A549 (cell line): ENCODE data around the gene PSMB11. TPM values are rescaled to one million over a fixed set of nuclear protein-coding genes. Genes with fewer than 3 reads are reported as not detected.
A peak's percentile ranks its signal among the peaks of the same experiment; 100 is the strongest.

Source experiments
- ATAC-seq, 2 experiments: fragments of 200-7000 bp in 1 of 2; fragments of >200 bp in 1 of 2; cut with Nextera tagmentation in 1 of 2; cut with Tn5 transposase in 1 of 2; 3 replicates each; pipeline versions ENCODE4 v1.8.0 to v1.9.1; 2018 to 2020; ENCODE audit warnings: mild to moderate bottlenecking in 1 of 2, moderate library complexity in 1 of 2
- CTCF ChIA-PET: fragments of 300-600 bp; sonication (Branson Sonifier 250); formaldehyde crosslinking; extraction: SDS; loops from one replicate; lab custom pipeline; 2021; ENCODE audit warnings: antibody characterized with exemption, inconsistent platforms; lab: Yijun Ruan, JAX
- POLR2A ChIA-PET: fragments of 350-600 bp; formaldehyde crosslinking; extraction: SDS; loops from one replicate; lab custom pipeline; 2021; ENCODE audit warnings: antibody characterized with exemption, inconsistent platforms; lab: Yijun Ruan, JAX
- DNase-seq, 2 experiments: peaks; one replicate each; pipeline versions ENCODE4 v3.0.0 to v3.0.0-alpha.2; 2011 to 2016; ENCODE audit warnings: low read depth in 1 of 2, low spot score in 1 of 2
- FAIRE-seq: peaks from 2 replicates; lab custom pipeline; 2011; peaks lifted over from hg19 to GRCh38; lab: Jason Lieb, UNC
- H3K27ac ChIP-seq, 2 experiments: fragments of >200 bp; sonication (Bioruptor Twin); formaldehyde crosslinking; 3 replicates each; pipeline ENCODE4 v1.5.1; 2016 to 2017
- H3K4me1 ChIP-seq: fragments of >200 bp; sonication (Bioruptor Twin); formaldehyde crosslinking; 3 replicates; pipeline ENCODE4 v1.6.1; 2016
- H3K4me2 ChIP-seq: fragments of >200 bp; sonication (Bioruptor Twin); formaldehyde crosslinking; 3 replicates; pipeline ENCODE4 v1.6.1; 2016
- H3K4me3 ChIP-seq: fragments of >200 bp; sonication (Bioruptor Twin); formaldehyde crosslinking; 3 replicates; pipeline ENCODE4 v1.5.1; 2016
- H3K9me3 ChIP-seq: fragments of >200 bp; sonication (Bioruptor Twin); formaldehyde crosslinking; 3 replicates; pipeline ENCODE4 v1.6.1; 2016
- BHLHE40 ChIP-seq: IDR thresholded peaks from 2 replicates; pipeline ENCODE4 v1.6.1; 2012; ENCODE audit warnings: low read depth, low read length, inconsistent platforms
- CBX8 ChIP-seq: fragments of 200-600 bp; sonication (generic); IDR thresholded peaks from 2 replicates; pipeline ENCODE4 v1.6.1; 2016
- CHD4 ChIP-seq: fragments of 200-600 bp; sonication (generic); IDR thresholded peaks from 2 replicates; pipeline ENCODE4 v1.6.1; 2016; ENCODE audit warnings: antibody characterized with exemption, mild to moderate bottlenecking, borderline replicate concordance
- E2F6 ChIP-seq: IDR thresholded peaks from 2 replicates; pipeline ENCODE4 v1.6.1; 2012; ENCODE audit warnings: low read depth, borderline replicate concordance
- EHF ChIP-seq: fragments of 250-450 bp; sonication (Bioruptor Pico); IDR thresholded peaks from 2 replicates; pipeline ENCODE4 v1.5.0; 2020; ENCODE audit warnings: mild to moderate bottlenecking
- FOSB ChIP-seq: fragments of 250-450 bp; sonication (Bioruptor Pico); IDR thresholded peaks from 2 replicates; pipeline ENCODE4 v1.5.0; 2020; ENCODE audit warnings: mild to moderate bottlenecking, moderate library complexity
- FOSL2 ChIP-seq, 2 experiments: fragments of 450-650 bp in 1 of 2; fragments of >200 bp in 1 of 2; sonication (Bioruptor Twin) in 1 of 2; formaldehyde crosslinking; IDR thresholded peaks; 2 replicates each; pipeline versions ENCODE4 v1.5.0 to v1.6.1; 2016 to 2020; ENCODE audit warnings: mild to moderate bottlenecking in 1 of 2, moderate library complexity in 1 of 2
- FOXS1 ChIP-seq: fragments of 250-450 bp; sonication (Bioruptor Pico); IDR thresholded peaks from 2 replicates; pipeline ENCODE4 v1.5.0; 2020; ENCODE audit warnings: mild to moderate bottlenecking, moderate library complexity
- GATA3 ChIP-seq: IDR thresholded peaks from 2 replicates; pipeline ENCODE4 v1.6.1; 2012; ENCODE audit warnings: borderline replicate concordance
- HDAC2 ChIP-seq: fragments of 200-600 bp; sonication (generic); IDR thresholded peaks from 2 replicates; pipeline ENCODE4 v1.6.1; 2016
- HEYL ChIP-seq: fragments of 250-450 bp; sonication (Bioruptor Pico); IDR thresholded peaks from 2 replicates; pipeline ENCODE4 v1.8.0; 2021; ENCODE audit warnings: mild to moderate bottlenecking, moderate library complexity
- HOXA7 ChIP-seq: fragments of 250-450 bp; sonication (Bioruptor Pico); IDR thresholded peaks from 2 replicates; pipeline ENCODE4 v1.5.0; 2020; ENCODE audit warnings: mild to moderate bottlenecking, moderate library complexity
- HOXB13 ChIP-seq: fragments of 250-450 bp; sonication (Bioruptor Pico); IDR thresholded peaks from 2 replicates; pipeline ENCODE4 v1.5.0; 2020; ENCODE audit warnings: low read depth, mild to moderate bottlenecking, moderate library complexity
- HOXB5 ChIP-seq: fragments of 250-450 bp; sonication (Bioruptor Pico); IDR thresholded peaks from 2 replicates; pipeline ENCODE4 v1.5.0; 2020; ENCODE audit warnings: mild to moderate bottlenecking, moderate library complexity
- JUN ChIP-seq, 2 experiments: fragments of >200 bp; sonication (Bioruptor Twin); formaldehyde crosslinking; IDR thresholded peaks; 2 replicates in 1 of 2; 3 replicates in 1 of 2; pipeline ENCODE4 v1.6.1; 2016 to 2017
- KDM5A ChIP-seq: fragments of 200-600 bp; sonication (generic); IDR thresholded peaks from 2 replicates; pipeline ENCODE4 v1.6.1; 2016; ENCODE audit warnings: antibody characterized with exemption, mild to moderate bottlenecking
- NFE2L2 ChIP-seq: fragments of 150-350 bp; conservative IDR thresholded peaks from 2 replicates; pipeline ENCODE4 v1.6.1; 2014; ENCODE audit warnings: low read length
- PBX3 ChIP-seq: IDR thresholded peaks from 2 replicates; pipeline ENCODE4 v1.6.1; 2012
- PHF8 ChIP-seq: fragments of 200-600 bp; sonication (generic); IDR thresholded peaks from 2 replicates; pipeline ENCODE4 v1.6.1; 2016; ENCODE audit warnings: low read depth, mild to moderate bottlenecking, antibody characterized with exemption, moderate library complexity, borderline replicate concordance
- POLR2A ChIP-seq: IDR thresholded peaks from 2 replicates; pipeline ENCODE4 v1.6.1; 2012; ENCODE audit warnings: mild to moderate bottlenecking, low read length
- POLR2AphosphoS2 ChIP-seq: conservative IDR thresholded peaks from 2 replicates; pipeline ENCODE4 v1.6.1; 2012; ENCODE audit warnings: low read length, improper control_type of control experiment, inconsistent platforms
- RARB ChIP-seq: fragments of 250-450 bp; sonication (Bioruptor Pico); IDR thresholded peaks from 2 replicates; pipeline ENCODE4 v1.8.0; 2021; ENCODE audit warnings: mild to moderate bottlenecking, moderate library complexity
- RNF2 ChIP-seq: fragments of 200-600 bp; sonication (generic); IDR thresholded peaks from 2 replicates; pipeline ENCODE4 v1.6.1; 2016; ENCODE audit warnings: low read depth, mild to moderate bottlenecking, antibody characterized with exemption, moderate library complexity, borderline replicate concordance
- TFCP2L1 ChIP-seq: fragments of 250-450 bp; sonication (Bioruptor Pico); IDR thresholded peaks from 2 replicates; pipeline ENCODE4 v1.5.0; 2021; ENCODE audit warnings: mild to moderate bottlenecking
- ZFP36 ChIP-seq: fragments of 450-650 bp; IDR thresholded peaks from 2 replicates; pipeline ENCODE4 v1.6.1; 2014; ENCODE audit warnings: borderline replicate concordance; ENCODE audit not compliant: partially characterized antibody
- ZSCAN20 ChIP-seq: fragments of 250-450 bp; sonication (Bioruptor Pico); IDR thresholded peaks from 2 replicates; pipeline ENCODE4 v1.8.0; 2022; ENCODE audit warnings: mild to moderate bottlenecking, moderate library complexity
- WGBS: methylation state at CpG from one replicate; pipeline ENCODE4 v1.1.6; 2017; ENCODE audit errors: missing lambda C conversion rate; 5-methylcytosine and 5-hydroxymethylcytosine counted together
- polyA plus RNA-seq, 4 experiments: library from polyadenylated mRNA; depleted of rRNA in 3 of 4; stranded (reverse); fragments of >200 nt; fragmentation: RNase III in 1 of 4; extraction: RNeasy Plus Mini Kit Qiagen cat#74134 plus additional on column Dnase treatment in 1 of 4; gene quantifications; 2 replicates in 3 of 4; 3 replicates in 1 of 4; pipeline ENCODE4 v1.2.3, GENCODE V29; 2011 to 2017
- TF ChIP-seq, protein P1 (sequence below): IDR thresholded peaks from 2 replicates; pipeline ENCODE4 v1.6.1; 2012
- TF ChIP-seq, protein P2 (sequence below): fragments of >200 bp; sonication (Bioruptor Twin); formaldehyde crosslinking; IDR thresholded peaks from 3 replicates; pipeline ENCODE4 v1.5.1; 2016
- TF ChIP-seq, protein P3 (sequence below): fragments of 250-450 bp; sonication (Bioruptor Pico); IDR thresholded peaks from 2 replicates; pipeline ENCODE4 v1.5.0; 2021; ENCODE audit warnings: mild to moderate bottlenecking, moderate library complexity, borderline replicate concordance
- TF ChIP-seq, protein P4 (sequence below): fragments of 250-450 bp; sonication (Bioruptor Pico); IDR thresholded peaks from 2 replicates; pipeline ENCODE4 v1.5.0; 2020; ENCODE audit warnings: low read depth, mild to moderate bottlenecking, moderate library complexity

Gene PSMB11
- polyA plus RNA-seq, 2 of the 4 experiments (the other 2 are of a cell fraction) = not detected

DNA sequence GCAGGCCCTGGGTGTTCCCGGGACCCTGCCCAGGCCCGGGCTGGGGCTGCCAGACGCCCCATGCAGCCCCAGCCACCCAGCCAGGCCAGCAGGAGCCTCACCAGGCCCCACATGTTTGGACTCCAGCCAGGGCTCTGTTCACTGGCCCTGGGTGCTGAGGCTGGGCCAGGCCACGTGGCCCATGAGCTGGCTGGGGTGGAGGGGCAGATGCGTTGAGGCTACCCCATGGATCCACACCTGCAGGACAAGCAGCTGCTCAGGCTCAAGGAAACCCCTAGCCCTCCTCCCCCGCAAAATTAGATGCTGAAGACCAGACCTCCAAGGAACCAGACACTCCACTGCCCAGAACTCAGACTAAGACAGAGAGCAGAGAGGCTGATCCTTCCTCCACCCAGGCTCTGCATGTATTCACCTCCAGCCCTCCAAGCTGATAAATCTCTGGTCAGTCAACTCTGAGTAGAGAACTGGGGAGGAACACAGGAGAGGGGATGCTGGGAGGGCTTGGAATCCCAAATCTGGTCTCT is 13.7 kb downstream of the PSMB11 start:
- Histone ChIP-seq H3K4me3 (no peak overlapping the region), H3K4me2 (peak overlapping the region; percentile 97; the same call in 1 of the 3 replicates), H3K4me1 (peaks cover 21% of the 10 kb centered on the region), H3K9me3 (no peaks in the 10 kb centered on the region), H3K27ac (0 out of 6 replicates have a peak overlapping the region, but pooled peaks of 1 of the 2 experiments have one; percentile 5)
- DNase-seq = no peak
- ChIA-PET POLR2A (no interaction called here), CTCF (interaction anchor here (0.9 to 33.8 kb wide), 26 partner anchors 9 to 499 kb away, joined by 3 to 1206 read pairs (median 6); partner anchors contain the start of genes AJUBA, C14orf119, HAUS4 and PRMT5)
- peak in 1 of 2 experiments; percentile 8; a peak in 3 of 6 replicates for ATAC-seq
- FAIRE-seq = no peak
- 96% methylated on average over 5 of the region's 6 CpGs for WGBS
- TF ChIP-seq FOSL2 (IDR thresholded peaks at IDR 0.05) = no peak
- TF ChIP-seq FOSL2 (CRISPR knock-in tag; IDR thresholded peaks at IDR 0.05) = no peak
- 0 out of 2 replicates have a peak, but pooled peaks have one; percentile 6 for TF ChIP-seq GATA3

GRCh38 chr14:23056145-23056955 is 14.3 kb downstream of the PSMB11 start:
- DNase-seq (peak; percentile 84 to 97), ATAC-seq (peak; percentile 64 to 86), FAIRE-seq (no peak)
- ChIA-PET CTCF (interaction anchor here (0.9 to 33.8 kb wide), 28 partner anchors 9 to 672 kb away, joined by 3 to 1206 read pairs (median 6); partner anchors contain the start of genes AJUBA, C14orf119, HAUS4 and PRMT5), POLR2A (interaction anchor here (1.9 to 2.8 kb wide), 3 partner anchors 50 to 127 kb away, joined by 7 to 20 read pairs (median 13); partner anchors contain the start of gene PRMT5)
- under 1% methylated on average over 17 of the region's 17 CpGs for WGBS
- H3K9me3 ChIP-seq = no peaks in the 10 kb centered on the region
- H3K4me3 ChIP-seq = peak overlapping the region; percentile 71
- H3K4me1 ChIP-seq = peaks cover 24% of the 10 kb centered on the region
- H3K27ac ChIP-seq = peak overlapping the region; percentile 18 to 89; a peak in 5 of 6 replicates
- peak overlapping the region; percentile 97 for H3K4me2 ChIP-seq
- TF ChIP-seq GATA3 (0 out of 2 replicates have a peak, but pooled peaks have one; percentile 1), EHF (CRISPR knock-in tag) (no peak), HOXA7 (CRISPR knock-in tag) (no peak), RNF2 (no peak), HOXB13 (CRISPR knock-in tag) (no peak), PHF8 (no peak), E2F6 (peak; percentile 26; the same call in 1 of the 2 replicates), KDM5A (no peak), HDAC2 (no peak), HOXB5 (no peak), CBX8 (no peak), RARB (CRISPR knock-in tag) (no peak), ZFP36 (no peak), TFCP2L1 (CRISPR knock-in tag) (no peak), FOXS1 (no peak), HEYL (CRISPR knock-in tag) (no peak), POLR2AphosphoS2 (no peak), FOSB (CRISPR knock-in tag) (no peak), POLR2A (no peak), JUN (IDR thresholded peaks at IDR 0.05) (no peak), ZSCAN20 (CRISPR knock-in tag) (no peak), BHLHE40 (no peak), CHD4 (no peak), PBX3 (no peak), NFE2L2 (no peak)
- TF ChIP-seq, protein P1, sequence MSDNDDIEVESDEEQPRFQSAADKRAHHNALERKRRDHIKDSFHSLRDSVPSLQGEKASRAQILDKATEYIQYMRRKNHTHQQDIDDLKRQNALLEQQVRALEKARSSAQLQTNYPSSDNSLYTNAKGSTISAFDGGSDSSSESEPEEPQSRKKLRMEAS = peak; percentile 67
- TF ChIP-seq, protein P2, sequence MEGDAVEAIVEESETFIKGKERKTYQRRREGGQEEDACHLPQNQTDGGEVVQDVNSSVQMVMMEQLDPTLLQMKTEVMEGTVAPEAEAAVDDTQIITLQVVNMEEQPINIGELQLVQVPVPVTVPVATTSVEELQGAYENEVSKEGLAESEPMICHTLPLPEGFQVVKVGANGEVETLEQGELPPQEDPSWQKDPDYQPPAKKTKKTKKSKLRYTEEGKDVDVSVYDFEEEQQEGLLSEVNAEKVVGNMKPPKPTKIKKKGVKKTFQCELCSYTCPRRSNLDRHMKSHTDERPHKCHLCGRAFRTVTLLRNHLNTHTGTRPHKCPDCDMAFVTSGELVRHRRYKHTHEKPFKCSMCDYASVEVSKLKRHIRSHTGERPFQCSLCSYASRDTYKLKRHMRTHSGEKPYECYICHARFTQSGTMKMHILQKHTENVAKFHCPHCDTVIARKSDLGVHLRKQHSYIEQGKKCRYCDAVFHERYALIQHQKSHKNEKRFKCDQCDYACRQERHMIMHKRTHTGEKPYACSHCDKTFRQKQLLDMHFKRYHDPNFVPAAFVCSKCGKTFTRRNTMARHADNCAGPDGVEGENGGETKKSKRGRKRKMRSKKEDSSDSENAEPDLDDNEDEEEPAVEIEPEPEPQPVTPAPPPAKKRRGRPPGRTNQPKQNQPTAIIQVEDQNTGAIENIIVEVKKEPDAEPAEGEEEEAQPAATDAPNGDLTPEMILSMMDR = peak; percentile 80
- TF ChIP-seq, protein P3, sequence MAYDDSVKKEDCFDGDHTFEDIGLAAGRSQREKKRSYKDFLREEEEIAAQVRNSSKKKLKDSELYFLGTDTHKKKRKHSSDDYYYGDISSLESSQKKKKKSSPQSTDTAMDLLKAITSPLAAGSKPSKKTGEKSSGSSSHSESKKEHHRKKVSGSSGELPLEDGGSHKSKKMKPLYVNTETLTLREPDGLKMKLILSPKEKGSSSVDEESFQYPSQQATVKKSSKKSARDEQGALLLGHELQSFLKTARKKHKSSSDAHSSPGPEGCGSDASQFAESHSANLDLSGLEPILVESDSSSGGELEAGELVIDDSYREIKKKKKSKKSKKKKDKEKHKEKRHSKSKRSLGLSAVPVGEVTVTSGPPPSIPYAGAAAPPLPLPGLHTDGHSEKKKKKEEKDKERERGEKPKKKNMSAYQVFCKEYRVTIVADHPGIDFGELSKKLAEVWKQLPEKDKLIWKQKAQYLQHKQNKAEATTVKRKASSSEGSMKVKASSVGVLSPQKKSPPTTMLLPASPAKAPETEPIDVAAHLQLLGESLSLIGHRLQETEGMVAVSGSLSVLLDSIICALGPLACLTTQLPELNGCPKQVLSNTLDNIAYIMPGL = no peak
- TF ChIP-seq, protein P4, sequence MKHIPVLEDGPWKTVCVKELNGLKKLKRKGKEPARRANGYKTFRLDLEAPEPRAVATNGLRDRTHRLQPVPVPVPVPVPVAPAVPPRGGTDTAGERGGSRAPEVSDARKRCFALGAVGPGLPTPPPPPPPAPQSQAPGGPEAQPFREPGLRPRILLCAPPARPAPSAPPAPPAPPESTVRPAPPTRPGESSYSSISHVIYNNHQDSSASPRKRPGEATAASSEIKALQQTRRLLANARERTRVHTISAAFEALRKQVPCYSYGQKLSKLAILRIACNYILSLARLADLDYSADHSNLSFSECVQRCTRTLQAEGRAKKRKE (CRISPR knock-in tag) = no peak
